Ovary (tissue), 9 donors: Measurements from ENCODE around the gene TRIM74. TPM values are rescaled to one million over a fixed set of nuclear protein-coding genes. Genes with fewer than 3 reads are reported as not detected.
A peak's percentile ranks its signal among the peaks of the same experiment; 100 is the strongest.

ENCODE experiments used
- DNase-seq, 5 donors: peaks; one replicate each; pipeline ENCODE4 v3.0.0-alpha.2; 2019 to 2020
- H3K27ac ChIP-seq, 2 donors: fragments of 200-600 bp; one replicate each; pipeline versions ENCODE4 v1.5.1 to v1.8.0; 2019 to 2022
- H3K27me3 ChIP-seq: fragments of 200-600 bp; one replicate; pipeline ENCODE4 v1.8.0; 2022
- H3K36me3 ChIP-seq: fragments of 200-600 bp; sonication (generic); one replicate; pipeline ENCODE4 v1.5.1; 2019
- H3K4me1 ChIP-seq: one replicate; pipeline ENCODE4 v1.8.1; 2013; ENCODE audit warnings: mild to moderate bottlenecking, moderate library complexity; ENCODE audit not compliant: insufficient read depth
- H3K4me3 ChIP-seq: fragments of 200-600 bp; sonication (generic); one replicate; pipeline ENCODE4 v1.5.1; 2017
- H3K9me3 ChIP-seq, 2 donors: fragments of 200-600 bp in 1 of 2; sonication (generic) in 1 of 2; one replicate each; pipeline versions ENCODE4 v1.5.1 to v1.8.1; 2013 to 2019; ENCODE audit warnings: mild to moderate bottlenecking in 1 of 2, moderate library complexity in 1 of 2
- EP300 ChIP-seq: sonication (generic); formaldehyde crosslinking; IDR thresholded peaks from one replicate; pipeline ENCODE4 v1.6.1; 2017; ENCODE audit warnings: antibody characterized with exemption
- POLR2A ChIP-seq: fragments of 450-650 bp; IDR thresholded peaks from one replicate; pipeline ENCODE4 v1.6.1; 2017; ENCODE audit warnings: antibody characterized with exemption, mild to moderate bottlenecking, moderate library complexity
- WGBS, 3 donors: extraction: QIAGEN DNeasy Blood & Tissue Kit in 1 of 3; methylation state at CpG; one replicate each; pipeline versions ENCODE4 v1.1.5 to v1.1.7; 2013 to 2017; 5-methylcytosine and 5-hydroxymethylcytosine counted together
- intact Hi-C, 4 donors: fragments of 100-400 bp; cut with DNase I; formaldehyde crosslinking; loops; one replicate each; pipeline versions ENCODE4 v1.11.0 to v1.15.1; 2022 to 2023
- polyA plus RNA-seq, 2 donors: library from polyadenylated mRNA; stranded (reverse); fragments of 200-250 nt in 1 of 2; fragments of 350-450 nt in 1 of 2; fragmentation: Illumina TruSeq in 1 of 2; extraction: RNeasy Lipid Tissue Mini Kit (QIAGEN cat#74804) in 1 of 2; gene quantifications; one replicate each; pipeline ENCODE4 v1.2.3, GENCODE V29; 2013 to 2014
- total RNA-seq, 7 donors: library from RNA; depleted of rRNA in 2 of 7; stranded (reverse); fragments of >200 nt in 2 of 7; fragmentation: NEBNext Ultra II Directional in 3 of 7; extraction: Animal tissue kit (Norgen Biotek cat#: 25700) in 3 of 7; gene quantifications; one replicate each; pipeline versions ENCODE4 v1.1.0 to v1.2.4, GENCODE V29; 2016 to 2023
- TF ChIP-seq, protein P1 (sequence below), 3 donors: fragments of 450-650 bp in 2 of 3; fragments of 200-600 bp in 1 of 3; IDR thresholded peaks; one replicate each; pipeline versions ENCODE4 v1.5.1 to v1.8.0; 2016 to 2022; ENCODE audit warnings: antibody characterized with exemption in 3 of 3, mild to moderate bottlenecking in 1 of 3
- donor health status: DM: no; HTN: no; CAD: no; lungs with moderate emphysema.
- donor health status: DM: no; HTN: no; CAD: no.
- donor health status: Bipolar disorder and iron deficiency.
- donor health status: DM: yes; HTN: yes; CAD: no.
- donor health status: DM: no; HTN: no; CAD: no.
- donor health status: DM: yes; HTN: yes; CAD: no.

TRIM74 gene
- total and polyA plus RNA-seq, 9 donors, result 0.23 to 1.2 (median 0.61) TPM; not detected in 1

DNA sequence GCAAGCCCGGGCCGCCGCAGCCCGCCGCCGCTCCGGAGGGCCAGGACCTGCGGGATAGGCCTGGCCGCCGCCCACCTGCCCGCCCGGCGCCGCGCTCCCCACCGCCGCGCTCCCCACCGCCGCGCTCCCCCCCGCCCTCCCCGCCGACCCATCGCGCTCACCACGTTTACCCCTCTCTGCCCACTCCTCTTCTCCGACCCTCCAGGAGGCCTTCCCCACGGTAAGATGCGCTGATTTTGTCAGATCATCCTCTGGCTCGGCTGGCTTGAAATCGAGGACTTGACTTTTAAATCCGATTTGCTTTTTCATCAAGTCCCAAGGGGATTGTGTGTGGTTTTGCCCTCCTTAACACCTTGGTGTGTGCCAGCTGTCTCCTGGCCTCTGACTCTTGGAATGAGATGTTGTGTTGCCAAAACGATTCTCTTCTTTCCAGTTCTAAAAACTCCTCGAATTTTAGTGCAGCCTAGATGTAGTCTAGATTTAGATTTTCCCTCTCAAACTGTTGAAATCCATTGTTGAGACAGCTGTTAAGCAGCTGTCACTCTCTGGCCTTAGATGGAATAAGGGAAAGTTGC lies 43.6 kb downstream of the TRIM74 start:
- TF ChIP-seq EP300 (no peak), POLR2A (no peak)
- TF ChIP-seq, protein P1, sequence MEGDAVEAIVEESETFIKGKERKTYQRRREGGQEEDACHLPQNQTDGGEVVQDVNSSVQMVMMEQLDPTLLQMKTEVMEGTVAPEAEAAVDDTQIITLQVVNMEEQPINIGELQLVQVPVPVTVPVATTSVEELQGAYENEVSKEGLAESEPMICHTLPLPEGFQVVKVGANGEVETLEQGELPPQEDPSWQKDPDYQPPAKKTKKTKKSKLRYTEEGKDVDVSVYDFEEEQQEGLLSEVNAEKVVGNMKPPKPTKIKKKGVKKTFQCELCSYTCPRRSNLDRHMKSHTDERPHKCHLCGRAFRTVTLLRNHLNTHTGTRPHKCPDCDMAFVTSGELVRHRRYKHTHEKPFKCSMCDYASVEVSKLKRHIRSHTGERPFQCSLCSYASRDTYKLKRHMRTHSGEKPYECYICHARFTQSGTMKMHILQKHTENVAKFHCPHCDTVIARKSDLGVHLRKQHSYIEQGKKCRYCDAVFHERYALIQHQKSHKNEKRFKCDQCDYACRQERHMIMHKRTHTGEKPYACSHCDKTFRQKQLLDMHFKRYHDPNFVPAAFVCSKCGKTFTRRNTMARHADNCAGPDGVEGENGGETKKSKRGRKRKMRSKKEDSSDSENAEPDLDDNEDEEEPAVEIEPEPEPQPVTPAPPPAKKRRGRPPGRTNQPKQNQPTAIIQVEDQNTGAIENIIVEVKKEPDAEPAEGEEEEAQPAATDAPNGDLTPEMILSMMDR (IDR thresholded peaks at IDR 0.05), result no peak
- WGBS, 3 donors, result 0 to 1% (median 1%) methylated on average over 24 to 35 of the region's 35 CpGs
- intact Hi-C loops, result no loop called here

DNA sequence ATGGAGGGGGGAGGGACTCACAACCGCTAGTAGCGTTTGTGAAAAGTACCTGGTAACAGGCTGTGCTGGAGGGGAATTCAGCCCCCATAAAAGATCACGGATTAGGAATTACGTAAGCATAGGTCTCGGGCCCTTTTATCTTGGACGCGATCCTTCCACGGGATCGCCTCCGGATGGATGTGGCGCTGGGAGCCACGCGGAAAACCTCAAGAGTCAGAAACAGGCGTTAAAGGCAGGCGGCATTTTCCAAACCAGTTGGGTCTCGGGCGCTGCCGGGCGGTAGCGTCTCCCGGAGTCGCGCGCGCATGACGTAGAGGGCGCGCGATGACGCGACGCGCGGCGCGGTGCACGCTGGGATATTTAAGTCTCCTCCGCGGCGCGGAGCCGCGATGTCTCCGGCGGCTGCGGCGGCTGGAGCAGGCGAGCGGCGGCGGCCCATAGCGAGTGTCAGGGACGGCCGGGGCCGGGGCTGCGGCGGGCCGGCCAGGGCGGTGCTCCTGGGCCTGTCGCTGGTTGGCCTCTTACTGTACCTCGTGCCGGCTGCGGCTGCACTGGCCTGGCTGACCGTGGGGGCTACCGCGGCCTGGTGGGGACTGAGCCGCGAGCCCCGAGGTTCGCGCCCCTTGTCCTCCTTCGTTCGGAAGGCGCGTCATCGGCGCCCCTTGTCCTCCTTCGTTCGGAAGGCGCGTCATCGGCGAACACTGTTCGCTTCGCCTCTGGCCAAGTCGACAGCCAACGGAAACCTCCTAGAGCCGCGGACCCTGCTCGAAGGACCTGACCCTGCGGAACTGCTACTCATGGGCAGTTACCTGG lies 44.3 kb downstream of the TRIM74 start, which contains the start of gene POM121:
Gene POM121, plus strand, starts transcription at position 363 of the 813 bp plus-strand sequence. Its CDS starts 27 bp downstream, at position 390.
- peak within 1 kb of the TSS; percentile 56 to 80 for H3K27ac ChIP-seq
- peak; percentile 72 to 91 (median 81) for DNase-seq
- no peaks in the 10 kb centered on the region for H3K36me3 ChIP-seq
- intact Hi-C loops, result no loop called here
- H3K9me3 ChIP-seq, result no peaks in the 10 kb centered on the region
- peaks cover 7% of the 10 kb centered on the region for H3K4me1 ChIP-seq
- WGBS, 3 donors, result 0% methylated on average over 19 to 91 of the region's 91 CpGs
- peak within 1 kb of the TSS; percentile 69 for H3K4me3 ChIP-seq
- TF ChIP-seq EP300, result no peak
- peak; percentile 67 for TF ChIP-seq POLR2A
- TF ChIP-seq, protein P1 (IDR thresholded peaks at IDR 0.05), result no peak
- no peaks in the 10 kb centered on the region for H3K27me3 ChIP-seq

More for the DNA sequence above, 43.6 kb downstream of the TRIM74 start:
- Histone ChIP-seq H3K4me3 (peak overlapping the region; percentile 69), H3K27me3 (no peaks in the 10 kb centered on the region), H3K9me3 (no peaks in the 10 kb centered on the region), H3K4me1 (peaks cover 7% of the 10 kb centered on the region), H3K27ac (peak overlapping the region; percentile 56 to 80), H3K36me3 (no peaks in the 10 kb centered on the region)
- DNase-seq, result no peak

DNA sequence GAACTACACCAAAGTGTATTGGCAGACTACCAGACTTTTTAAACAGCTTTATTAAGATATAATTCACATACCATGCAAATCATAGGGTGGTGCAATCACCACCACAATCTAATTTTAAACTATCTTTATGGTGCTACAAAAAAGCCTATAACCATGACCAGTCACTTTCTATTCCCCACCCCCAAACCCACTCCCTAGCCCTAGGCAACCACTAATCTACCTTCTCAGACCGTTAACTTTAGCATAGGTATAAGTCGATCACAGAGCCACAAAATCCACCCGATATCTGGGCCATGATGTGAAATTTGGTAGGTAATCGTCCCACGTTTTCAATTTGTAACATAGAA lies 44.9 kb downstream of the TRIM74 start:
- Histone ChIP-seq H3K36me3 (no peaks in the 10 kb centered on the region), H3K4me3 (peak overlapping the region; percentile 69), H3K27ac (peak overlapping the region; percentile 56 to 80), H3K4me1 (peaks cover 7% of the 10 kb centered on the region), H3K27me3 (no peaks in the 10 kb centered on the region), H3K9me3 (no peaks in the 10 kb centered on the region)
- no peak for TF ChIP-seq EP300
- TF ChIP-seq, protein P1 (IDR thresholded peaks at IDR 0.05), result no peak
- TF ChIP-seq POLR2A, result no peak
- WGBS, 3 donors, result 0% methylated on average over 5 of the region's 5 CpGs
- intact Hi-C loops, result no loop called here
- DNase-seq, result no peak

DNA sequence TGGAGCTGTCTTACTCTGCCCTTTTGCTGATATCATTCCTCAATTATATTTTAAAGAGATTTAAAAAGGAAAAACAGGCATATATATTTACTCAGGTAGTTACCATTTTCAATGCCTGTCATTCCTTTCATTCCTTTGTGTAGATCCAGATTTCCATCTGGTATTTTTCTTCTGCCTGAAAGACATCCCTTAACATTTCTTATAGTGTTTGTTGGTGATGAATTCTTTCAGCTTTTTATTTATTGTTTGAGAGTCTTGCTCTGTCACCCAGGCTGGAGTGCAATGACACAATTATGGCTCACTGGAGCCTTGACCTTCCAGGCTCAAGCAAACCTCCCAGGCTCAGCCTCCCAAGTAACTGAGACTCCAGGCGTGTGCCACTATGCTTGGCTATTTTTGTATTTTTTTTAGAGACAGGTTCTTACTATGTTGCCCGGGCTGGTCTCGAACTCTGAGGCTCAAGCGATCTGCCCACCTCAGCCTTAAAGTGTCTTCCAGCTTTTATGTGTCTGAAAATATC lies 50.0 kb downstream of the TRIM74 start:
- peaks cover 1% of the 10 kb centered on the region for H3K4me1 ChIP-seq
- WGBS, 3 donors, result 79 to 87% (median 82%) methylated on average over 4 of the region's 4 CpGs
- no peak for DNase-seq
- H3K36me3 ChIP-seq, result no peaks in the 10 kb centered on the region
- intact Hi-C loops, result no loop called here
- no peak for TF ChIP-seq EP300
- TF ChIP-seq, protein P1 (IDR thresholded peaks at IDR 0.05), result no peak
- TF ChIP-seq POLR2A, result no peak
- no peaks in the 10 kb centered on the region for H3K9me3 ChIP-seq
- H3K27me3 ChIP-seq, result no peaks in the 10 kb centered on the region
- no peak overlapping the region for H3K27ac ChIP-seq
- H3K4me3 ChIP-seq, result no peak overlapping the region
